ENCODE results near the gene ATP2B1.

Gene ATP2B1

GRCh38 chr12:89559753-89560152 lies 148.9 kb downstream of the ATP2B1 start:
- Mint-ChIP-seq H3K27ac (no peak overlapping the region), H3K4me1 (peaks cover 0 to 2% of the 10 kb centered on the region in 2 donors), H3K9me3 (no peaks in the 10 kb centered on the region), H3K36me3 (peaks cover 0 to 15% of the 10 kb centered on the region in 2 donors), H3K27me3 (no peaks in the 10 kb centered on the region), H3K4me3 (no peak overlapping the region)
- ATAC-seq (replicated peaks): no peak
- DNase-seq: no peak

GRCh38 chr12:89556976-89557375 lies 151.7 kb downstream of the ATP2B1 start:
- no peaks in the 10 kb centered on the region for H3K27me3 Mint-ChIP-seq
- peaks cover 0 to 2% of the 10 kb centered on the region in 2 donors for H3K4me1 Mint-ChIP-seq
- H3K4me3 Mint-ChIP-seq: no peak overlapping the region
- H3K27ac Mint-ChIP-seq: no peak overlapping the region
- DNase-seq (no peak), ATAC-seq (replicated peaks) (no peak)
- peaks cover 4 to 5% of the 10 kb centered on the region in 2 donors for H3K9me3 Mint-ChIP-seq
- H3K36me3 Mint-ChIP-seq: peaks cover 7 to 13% of the 10 kb centered on the region in 2 donors

GRCh38 chr12:89552376-89552775 lies 156.3 kb downstream of the ATP2B1 start:
- peaks cover 5 to 6% of the 10 kb centered on the region in 2 donors for H3K9me3 Mint-ChIP-seq
- no peaks in the 10 kb centered on the region for H3K27me3 Mint-ChIP-seq
- no peak overlapping the region for H3K4me3 Mint-ChIP-seq
- no peak overlapping the region for H3K27ac Mint-ChIP-seq
- H3K4me1 Mint-ChIP-seq: no peaks in the 10 kb centered on the region
- ATAC-seq (replicated peaks) (no peak), DNase-seq (no peak)
- peaks cover 9 to 15% of the 10 kb centered on the region in 2 donors for H3K36me3 Mint-ChIP-seq

- DNase-seq: no peak
- no peaks in the 10 kb centered on the region for H3K27me3 Mint-ChIP-seq
These were observed 156.9 kb downstream of the ATP2B1 start for GRCh38 chr12:89551747-89552146.

GRCh38 chr12:89547101-89547500 lies 161.5 kb downstream of the ATP2B1 start:
- ATAC-seq (replicated peaks): no peak
- Mint-ChIP-seq H3K27ac (no peak overlapping the region), H3K4me1 (peaks cover 17 to 20% of the 10 kb centered on the region in 2 donors), H3K27me3 (no peaks in the 10 kb centered on the region), H3K9me3 (peaks cover 0 to 2% of the 10 kb centered on the region in 2 donors), H3K36me3 (peaks cover 2 to 4% of the 10 kb centered on the region in 2 donors), H3K4me3 (no peak overlapping the region)
- DNase-seq: no peak

More at GRCh38 chr12:89551747-89552146, 156.9 kb downstream of the ATP2B1 start:
- Mint-ChIP-seq H3K4me3 (no peak overlapping the region), H3K36me3 (peaks cover 9 to 15% of the 10 kb centered on the region in 2 donors), H3K4me1 (peaks cover 0 to 2% of the 10 kb centered on the region in 2 donors), H3K27ac (no peak overlapping the region), H3K9me3 (peaks cover 5 to 6% of the 10 kb centered on the region in 2 donors)
- no peak for ATAC-seq (replicated peaks)

GRCh38 chr12:89546151-89546550 lies 162.5 kb downstream of the ATP2B1 start:
- H3K9me3 Mint-ChIP-seq: no peaks in the 10 kb centered on the region
- peaks cover 17 to 20% of the 10 kb centered on the region in 2 donors for H3K4me1 Mint-ChIP-seq

GRCh38 chr12:89544681-89545184 lies 163.9 kb downstream of the ATP2B1 start:
- DNase-seq: no peak

More at GRCh38 chr12:89546151-89546550, 162.5 kb downstream of the ATP2B1 start:
- ATAC-seq (replicated peaks): no peak
- Mint-ChIP-seq H3K27ac (no peak overlapping the region), H3K36me3 (no peaks in the 10 kb centered on the region), H3K4me3 (no peak overlapping the region), H3K27me3 (no peaks in the 10 kb centered on the region)
- no peak for DNase-seq

GRCh38 chr12:89544022-89544421 lies 164.6 kb downstream of the ATP2B1 start:
- H3K4me1 Mint-ChIP-seq: peaks cover 20% of the 10 kb centered on the region in 2 donors
- DNase-seq (no peak), ATAC-seq (replicated peaks) (no peak)
- H3K27ac Mint-ChIP-seq: peak overlapping the region; percentile 39
- H3K4me3 Mint-ChIP-seq: no peak overlapping the region
- peaks cover 0 to 4% of the 10 kb centered on the region in 2 donors for H3K36me3 Mint-ChIP-seq
- no peaks in the 10 kb centered on the region for H3K27me3 Mint-ChIP-seq
- H3K9me3 Mint-ChIP-seq: no peaks in the 10 kb centered on the region

More at GRCh38 chr12:89544681-89545184, 163.9 kb downstream of the ATP2B1 start:
- Mint-ChIP-seq H3K36me3 (peaks cover 0 to 3% of the 10 kb centered on the region in 2 donors), H3K4me1 (peaks cover 19 to 20% of the 10 kb centered on the region in 2 donors), H3K27me3 (no peaks in the 10 kb centered on the region), H3K4me3 (no peak overlapping the region), H3K9me3 (no peaks in the 10 kb centered on the region), H3K27ac (no peak overlapping the region)
- no peak for ATAC-seq (replicated peaks)

GRCh38 chr12:89542912-89543592 lies 165.6 kb downstream of the ATP2B1 start:
- DNase-seq: peak; percentile 33
- H3K27me3 Mint-ChIP-seq: no peaks in the 10 kb centered on the region
- peaks cover 20% of the 10 kb centered on the region in 2 donors for H3K4me1 Mint-ChIP-seq
- peak; percentile 89 to 90 for ATAC-seq (replicated peaks)
- H3K9me3 Mint-ChIP-seq: no peaks in the 10 kb centered on the region
- peaks cover 0 to 4% of the 10 kb centered on the region in 2 donors for H3K36me3 Mint-ChIP-seq
- no peak overlapping the region for H3K27ac Mint-ChIP-seq
- no peak overlapping the region for H3K4me3 Mint-ChIP-seq

- Mint-ChIP-seq H3K4me3 (no peak overlapping the region), H3K4me1 (peaks cover 20% of the 10 kb centered on the region in 2 donors), H3K9me3 (no peaks in the 10 kb centered on the region), H3K27ac (no peak overlapping the region), H3K27me3 (no peaks in the 10 kb centered on the region), H3K36me3 (peaks cover 0 to 7% of the 10 kb centered on the region in 2 donors)
- DNase-seq: no peak
- no peak for ATAC-seq (replicated peaks)
These were observed 166.4 kb downstream of the ATP2B1 start for GRCh38 chr12:89542236-89542635.

- ATAC-seq (replicated peaks) (no peak), DNase-seq (no peak)
- no peak overlapping the region for H3K4me3 Mint-ChIP-seq
- H3K4me1 Mint-ChIP-seq: peaks cover 18 to 20% of the 10 kb centered on the region in 2 donors
- H3K36me3 Mint-ChIP-seq: peaks cover 4 to 7% of the 10 kb centered on the region in 2 donors
- no peak overlapping the region for H3K27ac Mint-ChIP-seq
- H3K27me3 Mint-ChIP-seq: no peaks in the 10 kb centered on the region
- no peaks in the 10 kb centered on the region for H3K9me3 Mint-ChIP-seq
These were observed 168.1 kb downstream of the ATP2B1 start for GRCh38 chr12:89540586-89540985.

GRCh38 chr12:89539426-89540223 lies 169.0 kb downstream of the ATP2B1 start:
- Mint-ChIP-seq H3K27ac (no peak overlapping the region), H3K36me3 (peaks cover 4 to 7% of the 10 kb centered on the region in 2 donors), H3K4me1 (peaks cover 11 to 14% of the 10 kb centered on the region in 2 donors), H3K27me3 (no peaks in the 10 kb centered on the region), H3K4me3 (no peak overlapping the region), H3K9me3 (no peaks in the 10 kb centered on the region)
- ATAC-seq (replicated peaks): no peak
- DNase-seq: no peak

- ATAC-seq (replicated peaks): no peak
- H3K36me3 Mint-ChIP-seq: peaks cover 4 to 10% of the 10 kb centered on the region in 2 donors
- no peak for DNase-seq
- H3K27ac Mint-ChIP-seq: no peak overlapping the region
- H3K27me3 Mint-ChIP-seq: no peaks in the 10 kb centered on the region
- no peak overlapping the region for H3K4me3 Mint-ChIP-seq
- peaks cover 8 to 11% of the 10 kb centered on the region in 2 donors for H3K4me1 Mint-ChIP-seq
- H3K9me3 Mint-ChIP-seq: no peaks in the 10 kb centered on the region
These were observed 169.7 kb downstream of the ATP2B1 start for GRCh38 chr12:89538897-89539296.
